PC-3 (cell line): ENCODE data around the gene B4GALT2. TPM values are rescaled to one million over a fixed set of nuclear protein-coding genes. Genes with fewer than 3 reads are reported as not detected.

Experiments
- ATAC-seq: fragments of 200-7000 bp; cut with Tn5 transposase; 2 replicates; pipeline ENCODE4 v1.9.1; 2020; ENCODE audit warnings: mild to moderate bottlenecking, moderate library complexity
- BruUV-seq: library from RNA; stranded (reverse); fragments of 400-500 nt; replicated peaks from 2 replicates; lab custom pipeline; 2021; lab: Mats Ljungman, UMichigan
- CTCF ChIA-PET: fragments of 300-600 bp; sonication (Branson Sonifier 250); formaldehyde crosslinking; loops from one replicate; lab custom pipeline; 2022; ENCODE audit warnings: antibody characterized with exemption; lab: Charles Lee
- POLR2A ChIA-PET: fragments of 300-600 bp; sonication (Branson Sonifier 250); formaldehyde crosslinking; loops from one replicate; lab custom pipeline; 2022; ENCODE audit warnings: antibody characterized with exemption; ENCODE audit not compliant: unreplicated experiment; lab: Charles Lee
- DNase-seq: peaks from one replicate; pipeline ENCODE4 v3.0.0-alpha.2; 2015
- H2AFZ ChIP-seq: fragments of 300-600 bp; sonication (generic); 2 replicates; pipeline ENCODE4 v1.6.0; 2016; ENCODE audit warnings: antibody characterized with exemption, low read length
- H3F3A ChIP-seq: fragments of 300-600 bp; sonication (generic); one replicate; pipeline ENCODE4 v1.6.0; 2017; ENCODE audit warnings: antibody characterized with exemption, low read length, control low read depth, mild to moderate bottlenecking; ENCODE audit not compliant: unreplicated experiment
- H3K27ac ChIP-seq: fragments of 300-600 bp; sonication (generic); 2 replicates; pipeline ENCODE4 v1.5.1; 2016; ENCODE audit warnings: mild to moderate bottlenecking, low read length
- H3K27me3 ChIP-seq: fragments of 300-600 bp; sonication (generic); 2 replicates; pipeline ENCODE4 v1.6.1; 2016; ENCODE audit warnings: low read length, mixed read lengths
- H3K36me3 ChIP-seq: fragments of 300-600 bp; sonication (generic); 2 replicates; pipeline ENCODE4 v1.6.1; 2016; ENCODE audit warnings: low read depth, mixed run types, low read length, mixed read lengths
- H3K4me1 ChIP-seq: fragments of 300-600 bp; sonication (generic); 2 replicates; pipeline ENCODE4 v1.5.1; 2016; ENCODE audit warnings: low read length; ENCODE audit not compliant: insufficient read depth
- H3K4me2 ChIP-seq: fragments of 300-600 bp; sonication (generic); 2 replicates; pipeline ENCODE4 v1.6.0; 2016; ENCODE audit warnings: low read length
- H3K4me3 ChIP-seq: fragments of 300-600 bp; sonication (generic); 2 replicates; pipeline ENCODE4 v1.5.1; 2016; ENCODE audit warnings: mild to moderate bottlenecking, low read length, mixed read lengths
- H3K79me2 ChIP-seq: fragments of 300-600 bp; sonication (generic); 2 replicates; pipeline ENCODE4 v1.6.1; 2017; ENCODE audit warnings: low read length, mixed read lengths
- H3K9ac ChIP-seq: fragments of 300-600 bp; sonication (generic); 2 replicates; pipeline ENCODE4 v1.6.0; 2016; ENCODE audit warnings: mild to moderate bottlenecking, low read length
- H3K9me2 ChIP-seq: fragments of 300-600 bp; sonication (generic); replicated peaks from 2 replicates; pipeline ENCODE4 v1.6.1; 2016; ENCODE audit warnings: mixed run types, low read length, mixed read lengths
- H3K9me3 ChIP-seq: fragments of 300-600 bp; sonication (generic); 2 replicates; pipeline ENCODE4 v1.6.1; 2016; ENCODE audit warnings: low read length, mixed read lengths
- H4K20me1 ChIP-seq: fragments of 300-600 bp; sonication (generic); 2 replicates; pipeline ENCODE4 v1.6.1; 2016; ENCODE audit warnings: low read length, mixed read lengths
- CTCF ChIP-seq: fragments of 300-600 bp; sonication (generic); conservative IDR thresholded peaks from 2 replicates; pipeline ENCODE4 v1.5.1; 2017; ENCODE audit warnings: antibody characterized with exemption, low read depth, mild to moderate bottlenecking, low read length
- EZH2 ChIP-seq: fragments of 300-600 bp; sonication (generic); IDR thresholded peaks from one replicate; pipeline ENCODE4 v1.6.1; 2017; ENCODE audit warnings: antibody characterized with exemption, mild to moderate bottlenecking, low read length; ENCODE audit not compliant: unreplicated experiment
- EZH2phosphoT487 ChIP-seq: fragments of 300-600 bp; sonication (generic); IDR thresholded peaks from 2 replicates; pipeline ENCODE4 v1.6.1; 2018; ENCODE audit warnings: mild to moderate bottlenecking, antibody characterized with exemption, low read length, borderline replicate concordance
- intact Hi-C: fragments of 100-400 bp; cut with micrococcal nuclease; formaldehyde crosslinking; loops from 2 replicates; pipeline ENCODE4 v1.9.0; 2023
- total RNA-seq: library from RNA; depleted of rRNA; stranded (reverse); fragments of >200 nt; gene quantifications from 2 replicates; pipeline ENCODE4 v1.2.3, GENCODE V29; 2014

The B4GALT2 gene
- total RNA-seq, 1 experiment from 2014 or later: 103 TPM

GRCh38 chr1:44033041-44033575 lies 54.1 kb downstream of the B4GALT2 start:
- H2AFZ ChIP-seq: no peak overlapping the region
- H3K27me3 ChIP-seq: no peaks in the 10 kb centered on the region
- TF ChIP-seq EZH2phosphoT487 (no peak), CTCF (no peak), EZH2 (no peak)
- peaks cover 32% of the 10 kb centered on the region for H3K4me1 ChIP-seq
- no peaks in the 10 kb centered on the region for H3K9me3 ChIP-seq
- no TSS peak for BruUV-seq
- H3K4me2 ChIP-seq: no peak overlapping the region
- peaks cover 7% of the 10 kb centered on the region for H3K79me2 ChIP-seq
- no peak overlapping the region for H3K4me3 ChIP-seq
- no peaks in the 10 kb centered on the region for H3K9me2 ChIP-seq
- no peak for ATAC-seq
- ChIA-PET CTCF (interaction anchor here (0.7 kb wide), 1 partner anchor 55 kb away, joined by 3 read pairs; no protein-coding TSS in a partner anchor), POLR2A (no interaction called here)
- no peaks in the 10 kb centered on the region for H3K36me3 ChIP-seq
- no peak overlapping the region for H3K9ac ChIP-seq
- no peaks in the 10 kb centered on the region for H4K20me1 ChIP-seq
- no peaks in the 10 kb centered on the region for H3F3A ChIP-seq
- H3K27ac ChIP-seq: no peak overlapping the region
- DNase-seq: no peak
- intact Hi-C loops: no loop called here

GRCh38 chr1:44033756-44034155 lies 54.7 kb downstream of the B4GALT2 start:
- H3K27me3 ChIP-seq: no peaks in the 10 kb centered on the region
- no peak for DNase-seq
- peaks cover 32% of the 10 kb centered on the region for H3K4me1 ChIP-seq
- ATAC-seq: no peak
- H3K79me2 ChIP-seq: peaks cover 7% of the 10 kb centered on the region
- BruUV-seq: no TSS peak
- no peak overlapping the region for H3K4me3 ChIP-seq
- no peaks in the 10 kb centered on the region for H3F3A ChIP-seq
- H3K36me3 ChIP-seq: no peaks in the 10 kb centered on the region
- POLR2A ChIA-PET: no interaction called here
- CTCF ChIA-PET: interaction anchor here (0.7 kb wide), 1 partner anchor 55 kb away, joined by 3 read pairs; no protein-coding TSS in a partner anchor
- H3K9ac ChIP-seq: no peak overlapping the region
- no peaks in the 10 kb centered on the region for H3K9me3 ChIP-seq
- H3K27ac ChIP-seq: no peak overlapping the region
- H3K9me2 ChIP-seq: no peaks in the 10 kb centered on the region
- no peak for TF ChIP-seq EZH2
- TF ChIP-seq CTCF: no peak
- no peak overlapping the region for H2AFZ ChIP-seq
- intact Hi-C loops: no loop called here
- H4K20me1 ChIP-seq: no peaks in the 10 kb centered on the region
- H3K4me2 ChIP-seq: no peak overlapping the region

GRCh38 chr1:44034423-44034822 lies 55.4 kb downstream of the B4GALT2 start:
- DNase-seq (no peak), ATAC-seq (no peak)
- no peak for TF ChIP-seq CTCF
- TF ChIP-seq EZH2phosphoT487: no peak
- no peak for TF ChIP-seq EZH2
- Histone ChIP-seq H4K20me1 (no peaks in the 10 kb centered on the region), H3K4me1 (peaks cover 32% of the 10 kb centered on the region), H3K9me3 (no peaks in the 10 kb centered on the region), H3K36me3 (no peaks in the 10 kb centered on the region), H3K79me2 (peaks cover 2% of the 10 kb centered on the region), H3K9me2 (no peaks in the 10 kb centered on the region), H3K27ac (no peak overlapping the region), H3K9ac (no peak overlapping the region), H2AFZ (no peak overlapping the region), H3K4me2 (no peak overlapping the region), H3F3A (no peaks in the 10 kb centered on the region), H3K4me3 (no peak overlapping the region), H3K27me3 (no peaks in the 10 kb centered on the region)
- ChIA-PET CTCF (no interaction called here), POLR2A (no interaction called here)
- no TSS peak for BruUV-seq
- intact Hi-C loops: no loop called here
